Measurements from ENCODE around the gene NDC1.
A peak's percentile ranks its signal among the peaks of the same experiment; 100 is the strongest.
"Not testable (repeated sequence)": the region's sequence is repeated elsewhere in the genome, so short reads cannot be mapped to it uniquely, and the experiment has no call there.

NDC1 gene

DNA sequence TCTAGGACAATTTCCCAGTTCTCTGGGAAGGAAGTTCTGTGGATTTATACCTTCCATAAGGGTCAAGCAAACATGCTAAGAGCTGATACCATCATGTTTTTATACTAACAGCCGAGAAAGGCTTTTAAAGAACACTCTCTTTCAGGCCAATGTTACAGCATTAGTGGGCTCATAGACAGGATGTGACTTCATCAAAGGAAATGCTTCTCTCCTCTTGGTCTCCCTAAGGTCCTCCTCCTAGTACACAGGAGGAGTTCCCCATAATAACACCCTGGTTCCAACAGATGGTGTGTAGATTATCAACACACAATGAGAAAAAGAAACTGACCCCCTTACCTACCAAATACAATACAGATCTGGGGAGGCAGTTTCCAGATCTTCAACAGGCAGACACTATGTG is 72.4 kb downstream of the NDC1 start:
- TF ChIP-seq, protein P1, sequence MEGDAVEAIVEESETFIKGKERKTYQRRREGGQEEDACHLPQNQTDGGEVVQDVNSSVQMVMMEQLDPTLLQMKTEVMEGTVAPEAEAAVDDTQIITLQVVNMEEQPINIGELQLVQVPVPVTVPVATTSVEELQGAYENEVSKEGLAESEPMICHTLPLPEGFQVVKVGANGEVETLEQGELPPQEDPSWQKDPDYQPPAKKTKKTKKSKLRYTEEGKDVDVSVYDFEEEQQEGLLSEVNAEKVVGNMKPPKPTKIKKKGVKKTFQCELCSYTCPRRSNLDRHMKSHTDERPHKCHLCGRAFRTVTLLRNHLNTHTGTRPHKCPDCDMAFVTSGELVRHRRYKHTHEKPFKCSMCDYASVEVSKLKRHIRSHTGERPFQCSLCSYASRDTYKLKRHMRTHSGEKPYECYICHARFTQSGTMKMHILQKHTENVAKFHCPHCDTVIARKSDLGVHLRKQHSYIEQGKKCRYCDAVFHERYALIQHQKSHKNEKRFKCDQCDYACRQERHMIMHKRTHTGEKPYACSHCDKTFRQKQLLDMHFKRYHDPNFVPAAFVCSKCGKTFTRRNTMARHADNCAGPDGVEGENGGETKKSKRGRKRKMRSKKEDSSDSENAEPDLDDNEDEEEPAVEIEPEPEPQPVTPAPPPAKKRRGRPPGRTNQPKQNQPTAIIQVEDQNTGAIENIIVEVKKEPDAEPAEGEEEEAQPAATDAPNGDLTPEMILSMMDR (IDR thresholded peaks at IDR 0.05; ENCODE audit: extremely low read depth, missing control alignments), result no peak
- DNase-seq (ENCODE audit: low spot score), result no peak

DNA sequence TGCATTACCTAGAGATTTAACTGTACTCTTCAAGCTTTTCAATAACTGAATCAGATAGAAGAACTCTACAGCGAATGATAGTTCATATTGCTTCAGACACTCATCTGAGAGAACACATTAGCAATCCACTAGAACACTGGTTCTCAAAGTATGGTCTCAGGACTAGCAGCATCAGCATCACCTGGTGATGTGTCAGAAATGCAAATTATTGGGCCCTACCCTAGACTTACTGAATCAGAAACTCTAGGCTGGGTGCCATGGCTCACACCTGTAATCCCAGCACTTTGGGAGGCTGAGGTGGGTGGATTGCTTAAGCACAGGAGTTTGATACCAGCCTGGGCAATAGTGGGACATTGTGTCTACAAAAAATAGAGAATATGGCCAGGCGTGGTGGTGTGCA is 74.2 kb downstream of the NDC1 start:
- DNase-seq (ENCODE audit: low spot score), result no peak
- TF ChIP-seq, protein P1 (IDR thresholded peaks at IDR 0.05; ENCODE audit: extremely low read depth, missing control alignments), result no peak

DNA sequence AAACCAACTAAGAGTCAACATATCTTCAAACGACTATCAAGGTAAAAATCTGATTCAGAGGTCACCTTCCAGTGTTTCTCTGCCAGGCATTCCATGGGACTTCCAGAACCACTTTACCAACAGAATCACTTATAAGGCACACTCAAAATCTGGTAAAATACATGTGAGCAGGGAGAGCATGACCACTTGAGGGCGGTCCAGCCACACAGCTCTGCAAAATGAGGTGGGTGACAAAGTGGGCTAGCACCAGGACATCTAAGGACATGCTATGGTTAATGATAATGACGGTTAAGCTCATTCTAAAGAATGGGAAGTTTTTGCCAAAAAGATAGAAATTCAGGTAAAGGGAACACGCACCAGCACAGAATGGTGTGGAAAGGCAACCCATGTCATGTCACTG is 74.6 kb downstream of the NDC1 start:
- DNase-seq (ENCODE audit: low spot score), result no peak
- TF ChIP-seq, protein P1 (IDR thresholded peaks at IDR 0.05; ENCODE audit: extremely low read depth, missing control alignments), result no peak

GRCh38 chr1:53760497-53760896 is 77.6 kb downstream of the NDC1 start:
- DNase-seq (ENCODE audit: low spot score), result not testable (repeated sequence)

DNA sequence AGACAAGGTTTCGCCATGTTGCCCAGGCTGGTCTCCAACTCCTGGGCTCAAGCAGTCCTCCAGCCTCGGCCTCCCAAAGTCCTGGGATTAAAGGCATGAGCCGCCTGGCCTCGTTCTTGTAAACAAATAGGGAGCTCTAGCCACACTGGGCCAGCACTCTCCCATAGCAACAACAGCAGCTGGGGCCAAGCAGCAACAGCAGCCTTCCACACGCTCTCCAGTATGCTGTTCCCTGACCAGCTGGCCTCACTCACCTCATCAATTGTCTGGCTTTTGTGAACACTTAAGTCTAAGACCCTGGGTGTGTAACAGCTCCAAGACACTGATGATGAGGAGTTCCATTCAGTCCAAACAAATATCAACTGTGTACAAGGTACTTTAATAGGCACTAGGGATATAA is 82.2 kb downstream of the NDC1 start:
- TF ChIP-seq, protein P1 (IDR thresholded peaks at IDR 0.05; ENCODE audit: extremely low read depth, missing control alignments), result no peak
- DNase-seq (ENCODE audit: low spot score), result no peak

GRCh38 chr1:53754484-53755312 is 83.4 kb downstream of the NDC1 start:
- TF ChIP-seq, protein P1 (IDR thresholded peaks at IDR 0.05; ENCODE audit: extremely low read depth, missing control alignments), result peak; percentile 68

GRCh38 chr1:53752281-53752680 is 85.8 kb downstream of the NDC1 start:
- TF ChIP-seq, protein P1 (IDR thresholded peaks at IDR 0.05; ENCODE audit: extremely low read depth, missing control alignments), result no peak
- no peak for DNase-seq (ENCODE audit: low spot score)

More at GRCh38 chr1:53754484-53755312, 83.4 kb downstream of the NDC1 start:
- peak; percentile 49 for DNase-seq (ENCODE audit: low spot score)

GRCh38 chr1:53747841-53748240 is 90.3 kb downstream of the NDC1 start:
- no peak for DNase-seq (ENCODE audit: low spot score)
- TF ChIP-seq, protein P1 (IDR thresholded peaks at IDR 0.05; ENCODE audit: extremely low read depth, missing control alignments), result no peak
